Measurements from ENCODE around the gene CLTB. TPM values are rescaled to one million over a fixed set of nuclear protein-coding genes. Genes with fewer than 3 reads are reported as not detected.
A peak's percentile ranks its signal among the peaks of the same experiment; 100 is the strongest.
"Not testable (repeated sequence)": the region's sequence is repeated elsewhere in the genome, so short reads cannot be mapped to it uniquely, and the experiment has no call there.

CLTB gene
- total RNA-seq, 1 donor from 2014 or later = 37.3 TPM

- ATAC-seq (peak; percentile 79), DNase-seq (ENCODE audit: low spot score) (no peak)
These were observed 13.6 kb upstream of the CLTB start for GRCh38 chr5:176429972-176430371.

- DNase-seq (ENCODE audit: low spot score) = no peak
These were observed 11.6 kb upstream of the CLTB start for GRCh38 chr5:176427971-176428370.

DNA sequence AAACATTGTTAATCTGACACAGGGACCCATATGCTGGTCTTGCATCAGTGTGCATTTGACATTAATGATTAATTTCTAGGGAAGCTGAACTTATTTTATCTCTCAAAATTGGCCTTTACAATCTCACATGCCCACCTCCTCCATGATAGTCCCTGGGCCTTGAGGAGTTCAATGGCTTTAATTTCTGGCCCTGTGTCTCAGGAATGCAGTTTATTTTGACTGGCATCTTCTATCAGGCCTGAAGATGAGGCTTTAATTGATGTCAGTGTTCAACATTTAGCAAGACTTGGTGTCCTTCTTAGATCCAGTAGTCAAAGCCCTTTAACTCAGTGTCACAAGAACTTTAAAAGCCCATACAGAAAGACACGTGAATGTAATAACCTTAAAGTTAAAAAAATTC lies 10.5 kb upstream of the CLTB start:
- ATAC-seq = no peak
- DNase-seq (ENCODE audit: low spot score) = no peak

More at GRCh38 chr5:176427971-176428370, 11.6 kb upstream of the CLTB start:
- no peak for ATAC-seq

- DNase-seq (ENCODE audit: low spot score) (no peak), ATAC-seq (no peak)
These were observed 9.5 kb upstream of the CLTB start for GRCh38 chr5:176425791-176426190.

DNA sequence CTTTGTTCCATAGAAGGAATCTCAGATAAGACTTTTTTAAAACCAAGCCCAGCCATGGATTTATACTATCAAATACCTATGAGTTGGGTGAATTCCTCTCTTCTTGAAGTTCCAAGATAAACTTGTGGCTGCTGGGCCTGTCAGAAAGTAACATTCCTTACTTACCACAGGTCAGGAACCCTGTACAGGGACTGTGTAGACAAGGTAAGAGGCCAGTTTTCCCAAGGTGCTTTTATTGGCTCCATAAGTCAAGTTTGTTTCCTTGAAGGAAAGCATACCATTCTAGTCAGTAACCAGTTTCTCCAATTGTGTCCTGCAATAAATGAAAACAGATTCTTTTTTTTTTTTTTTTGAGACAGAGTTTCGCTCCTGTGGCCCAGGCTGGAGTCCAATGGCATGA lies 8.8 kb upstream of the CLTB start:
- ATAC-seq (no peak), DNase-seq (ENCODE audit: low spot score) (no peak)

DNA sequence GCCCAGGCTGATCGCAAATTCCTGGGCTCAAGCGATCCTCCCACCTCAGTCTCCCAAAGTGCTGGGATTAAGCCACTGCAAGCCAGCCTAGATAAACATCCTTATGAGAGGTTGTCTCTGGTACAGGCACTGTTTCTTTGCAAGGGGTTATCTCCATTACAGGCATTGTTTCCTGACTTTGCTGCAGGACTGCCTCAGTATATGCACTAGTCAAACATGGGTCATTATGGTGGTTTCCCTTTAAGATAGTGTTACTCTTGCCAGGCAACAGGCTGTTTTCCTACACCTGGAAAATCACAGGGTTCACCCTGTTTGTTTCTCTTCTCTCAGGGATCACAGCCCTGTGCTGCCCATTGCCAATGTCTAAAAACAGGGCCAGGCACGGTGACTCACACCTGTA lies 7.8 kb upstream of the CLTB start:
- ATAC-seq (no peak), DNase-seq (ENCODE audit: low spot score) (no peak)

GRCh38 chr5:176420972-176421544 lies 4.7 kb upstream of the CLTB start:
- DNase-seq (ENCODE audit: low spot score) (no peak), ATAC-seq (no peak)

GRCh38 chr5:176420086-176420485 lies 3.7 kb upstream of the CLTB start:
- ATAC-seq = no peak
- no peak for DNase-seq (ENCODE audit: low spot score)

GRCh38 chr5:176418251-176418650 lies 1.9 kb upstream of the CLTB start:
- no peak for ATAC-seq

GRCh38 chr5:176416965-176417364 lies 626 bp upstream of the CLTB start:
- ATAC-seq = no peak
- no peak for DNase-seq (ENCODE audit: low spot score)

More at GRCh38 chr5:176418251-176418650, 1.9 kb upstream of the CLTB start:
- DNase-seq (ENCODE audit: low spot score) = no peak

GRCh38 chr5:176415240-176415951 lies 943 bp downstream of the CLTB start:
- ATAC-seq = peak; percentile 6
- no peak for DNase-seq (ENCODE audit: low spot score)

- ATAC-seq (no peak), DNase-seq (ENCODE audit: low spot score) (no peak)
These were observed 1.6 kb downstream of the CLTB start for GRCh38 chr5:176414704-176415103.

DNA sequence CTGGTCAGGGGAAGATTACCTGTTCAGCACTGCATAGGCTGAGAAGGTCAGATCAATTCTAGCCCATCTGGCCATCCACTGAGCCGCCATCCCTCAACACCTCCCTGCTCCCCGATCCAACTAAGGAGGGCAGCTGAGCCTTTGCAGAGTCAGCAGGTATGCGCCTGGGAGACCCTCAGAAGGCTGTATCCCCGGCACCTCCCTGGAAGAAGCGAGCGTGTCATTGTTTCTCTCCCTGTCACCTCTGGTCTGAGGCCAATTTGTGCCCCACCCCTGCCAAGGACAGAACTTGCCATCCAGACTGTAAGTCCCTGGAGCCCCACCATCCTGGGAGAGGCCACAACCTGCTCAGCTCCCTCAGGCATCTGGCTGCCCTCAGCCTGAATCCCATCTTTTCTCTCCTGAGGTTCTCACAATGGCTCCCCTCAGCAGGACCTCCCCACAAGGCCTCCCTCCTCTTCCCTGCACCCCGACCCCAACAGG lies 2.6 kb downstream of the CLTB start:
- ATAC-seq (no peak), DNase-seq (ENCODE audit: low spot score) (no peak)

- DNase-seq (ENCODE audit: low spot score) (no peak), ATAC-seq (no peak)
These were observed 3.1 kb downstream of the CLTB start for GRCh38 chr5:176413255-176413565.

DNA sequence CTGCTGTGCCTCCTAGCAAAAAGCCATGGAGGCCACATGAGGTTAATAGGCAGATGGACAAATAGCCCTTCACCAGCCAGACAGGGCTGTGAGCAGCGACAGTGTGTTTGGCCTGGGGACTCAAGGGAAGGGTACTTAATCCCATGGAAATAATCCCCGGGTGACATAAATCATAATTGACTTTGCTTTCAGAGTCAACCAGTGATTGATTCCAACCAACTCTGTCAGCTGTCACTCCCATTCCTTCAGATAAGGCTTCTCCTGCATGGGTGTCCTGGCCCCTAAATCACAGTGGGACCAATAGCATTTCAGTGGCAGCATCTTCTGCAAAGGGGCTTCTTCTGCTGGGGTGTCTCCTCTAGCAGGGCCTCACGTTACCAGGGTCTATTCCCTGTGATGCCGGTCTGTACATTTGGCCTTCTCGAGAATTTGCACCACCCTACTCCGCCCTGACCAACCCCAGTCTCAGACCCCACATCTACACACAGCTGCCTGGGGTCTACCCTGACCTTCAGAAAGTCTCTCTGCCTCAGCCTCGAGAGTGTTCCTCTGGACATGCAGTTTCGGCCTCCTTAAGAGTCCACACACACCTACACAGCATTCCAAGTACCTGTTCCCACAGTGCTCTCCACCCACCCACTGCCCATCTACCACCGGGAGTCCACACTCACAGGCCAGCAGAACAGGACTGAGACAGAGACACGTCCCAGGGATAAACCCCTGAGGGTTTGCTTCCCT lies 3.7 kb downstream of the CLTB start:
- ATAC-seq (no peak), DNase-seq (ENCODE audit: low spot score) (no peak)

DNA sequence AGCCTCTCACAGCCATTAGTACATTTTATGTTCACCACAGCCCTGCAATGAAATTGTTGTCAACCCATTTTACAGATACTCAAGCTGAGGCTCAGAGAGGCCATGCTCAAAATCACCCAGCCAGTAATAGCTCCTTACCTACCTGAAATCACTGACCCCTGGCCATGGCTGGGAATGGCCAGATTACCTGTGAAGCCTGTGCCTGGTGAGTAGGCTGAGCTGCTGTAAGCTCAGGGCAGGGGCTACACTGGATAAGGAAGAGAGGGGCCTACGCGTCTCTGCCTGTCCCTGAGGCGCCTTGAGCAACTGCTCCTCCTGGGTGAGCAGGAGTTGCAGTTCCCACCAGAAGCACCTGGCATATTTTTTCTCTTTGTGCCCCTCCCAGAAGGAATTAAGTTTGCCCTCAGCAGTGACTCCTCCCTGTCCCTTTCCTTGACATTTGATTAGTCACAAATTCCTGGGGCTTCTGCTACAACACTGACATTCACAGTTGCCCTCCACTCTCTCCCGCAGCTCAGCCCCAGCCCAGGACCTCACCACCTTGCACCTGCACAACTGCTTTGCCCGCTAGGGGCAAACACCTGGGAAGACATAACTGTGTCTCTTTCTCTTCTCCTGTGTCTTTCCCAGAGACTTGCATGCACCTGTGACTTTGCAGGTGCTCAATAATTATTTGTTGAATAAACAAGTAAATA lies 5.7 kb downstream of the CLTB start:
- no peak for ATAC-seq
- DNase-seq (ENCODE audit: low spot score) = no peak

DNA sequence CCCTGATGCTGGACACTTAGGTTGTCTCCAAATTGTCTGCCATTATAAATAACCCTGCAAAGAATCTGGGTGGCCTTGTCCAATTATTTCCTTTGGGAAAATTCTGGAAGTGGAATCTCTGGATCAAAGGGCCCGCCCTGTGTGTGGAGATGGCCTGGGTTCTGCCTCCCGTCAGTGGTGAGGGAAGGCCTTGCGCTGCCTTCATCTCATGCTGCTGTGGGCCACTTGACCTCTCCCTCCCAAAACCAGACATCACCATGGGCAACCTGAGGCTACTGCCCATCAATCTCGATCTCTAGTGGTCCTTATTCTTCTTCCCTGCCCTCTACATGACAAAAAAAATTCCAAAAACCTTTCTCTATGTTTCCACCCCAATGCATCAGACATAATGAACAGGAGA lies 6.6 kb downstream of the CLTB start:
- ATAC-seq = no peak

DNA sequence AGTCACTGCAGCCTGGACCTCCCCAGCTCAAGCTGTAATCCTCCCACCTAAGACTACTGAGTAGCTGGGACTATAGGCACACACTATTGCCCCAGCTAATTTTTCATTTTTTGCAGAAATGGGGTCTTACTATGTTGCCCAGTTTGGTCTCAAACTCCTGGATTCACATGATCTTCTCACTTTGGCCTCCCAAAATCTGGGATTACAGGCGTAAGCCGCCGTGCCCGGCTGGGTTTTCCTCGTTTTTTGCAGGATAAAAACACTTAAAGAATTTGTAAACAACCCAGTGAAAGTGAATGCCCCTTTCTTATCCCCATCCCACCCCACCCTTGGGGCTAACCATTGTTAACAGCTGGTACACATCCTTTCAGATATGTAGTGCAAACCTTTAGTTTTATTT lies 7.7 kb downstream of the CLTB start:
- ATAC-seq (no peak), DNase-seq (ENCODE audit: low spot score) (no peak)

More for the DNA sequence above, 6.6 kb downstream of the CLTB start:
- no peak for DNase-seq (ENCODE audit: low spot score)

DNA sequence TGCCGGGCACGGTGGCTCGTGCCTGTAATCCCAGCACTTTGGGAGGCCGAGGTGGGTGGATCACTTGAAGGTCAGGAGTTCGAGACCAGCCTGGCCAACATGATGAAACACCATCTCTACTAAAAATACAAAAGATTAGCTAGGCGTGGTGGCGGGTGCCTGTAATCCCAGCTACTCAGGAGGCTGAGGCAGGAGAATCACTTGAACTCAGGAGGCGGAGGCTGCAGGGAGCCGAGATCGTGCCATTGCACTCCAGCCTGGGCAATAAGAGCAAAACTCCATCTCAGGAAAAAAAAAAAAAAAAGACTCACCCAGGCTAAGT lies 8.1 kb downstream of the CLTB start:
- ATAC-seq; DNase-seq (ENCODE audit: low spot score): not testable (repeated sequence)

DNA sequence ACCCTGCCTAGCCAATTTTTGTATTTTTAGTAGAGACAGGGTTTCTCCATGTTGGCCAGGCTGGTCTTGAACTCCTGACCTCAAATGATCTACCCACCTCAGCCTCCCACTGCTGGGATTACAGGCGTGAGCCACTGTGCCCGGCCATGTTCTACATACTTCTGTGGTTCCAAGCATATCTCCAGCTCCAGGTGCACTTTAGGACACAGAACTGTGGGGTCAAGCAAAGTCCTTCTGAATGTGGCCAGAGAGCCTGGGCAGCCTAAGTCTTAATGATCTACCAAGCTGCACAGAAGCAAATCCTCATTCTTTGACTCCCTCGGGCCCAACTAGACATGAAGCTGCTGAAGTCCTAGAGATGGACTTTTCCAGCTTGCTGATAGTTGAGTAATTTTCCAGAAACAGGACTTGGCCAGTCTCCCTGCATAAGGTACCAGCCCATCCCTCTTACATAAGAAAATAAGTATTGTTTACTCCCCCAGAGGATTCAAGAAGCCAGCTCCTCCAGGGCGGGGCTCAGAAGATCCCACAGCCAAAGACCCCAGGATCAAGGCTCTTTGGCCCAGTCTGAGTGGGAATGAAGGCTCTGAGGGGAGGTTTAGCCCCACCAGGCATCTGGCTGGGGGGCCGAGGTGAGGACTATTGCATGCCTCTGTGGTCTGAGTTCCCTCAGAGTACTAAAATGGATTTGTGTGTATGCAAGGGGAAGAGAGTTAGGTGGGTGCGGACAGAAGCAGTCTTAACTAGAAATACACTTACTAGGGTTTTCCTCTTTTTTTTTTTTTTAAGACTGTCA lies 8.7 kb downstream of the CLTB start:
- DNase-seq (ENCODE audit: low spot score) = no peak
- ATAC-seq = no peak
